Measurements from ENCODE around the gene RASAL2.

- TF ChIP-seq CTCF (IDR thresholded peaks at IDR 0.05) (no peak), POLR2AphosphoS5 (IDR thresholded peaks at IDR 0.05; ENCODE audit: low read depth, low read length) (no peak), REST (IDR thresholded peaks at IDR 0.05; ENCODE audit: insufficient read depth in 1 of 2, low read depth in 2 of 2, low read length in 1 of 2) (no peak), SIN3A (IDR thresholded peaks at IDR 0.05; ENCODE audit: borderline replicate concordance, insufficient read depth, low read depth, low read length) (no peak), TCF7L2 (IDR thresholded peaks at IDR 0.05; ENCODE audit: low read depth, low read length) (no peak)
Observed at GRCh38 chr1:178107823-178108222, 13.9 kb downstream of the RASAL2 start.
